GM18870 (cell line): Measurements from ENCODE around the gene NDRG2.

Experiments
- ATAC-seq: cut with Tn5 transposase; IDR thresholded peaks from one replicate; pipeline ENCODE4 v1.9.1; 2021; ENCODE audit warnings: moderate library complexity; ENCODE audit not compliant: unreplicated experiment

NDRG2 gene

DNA sequence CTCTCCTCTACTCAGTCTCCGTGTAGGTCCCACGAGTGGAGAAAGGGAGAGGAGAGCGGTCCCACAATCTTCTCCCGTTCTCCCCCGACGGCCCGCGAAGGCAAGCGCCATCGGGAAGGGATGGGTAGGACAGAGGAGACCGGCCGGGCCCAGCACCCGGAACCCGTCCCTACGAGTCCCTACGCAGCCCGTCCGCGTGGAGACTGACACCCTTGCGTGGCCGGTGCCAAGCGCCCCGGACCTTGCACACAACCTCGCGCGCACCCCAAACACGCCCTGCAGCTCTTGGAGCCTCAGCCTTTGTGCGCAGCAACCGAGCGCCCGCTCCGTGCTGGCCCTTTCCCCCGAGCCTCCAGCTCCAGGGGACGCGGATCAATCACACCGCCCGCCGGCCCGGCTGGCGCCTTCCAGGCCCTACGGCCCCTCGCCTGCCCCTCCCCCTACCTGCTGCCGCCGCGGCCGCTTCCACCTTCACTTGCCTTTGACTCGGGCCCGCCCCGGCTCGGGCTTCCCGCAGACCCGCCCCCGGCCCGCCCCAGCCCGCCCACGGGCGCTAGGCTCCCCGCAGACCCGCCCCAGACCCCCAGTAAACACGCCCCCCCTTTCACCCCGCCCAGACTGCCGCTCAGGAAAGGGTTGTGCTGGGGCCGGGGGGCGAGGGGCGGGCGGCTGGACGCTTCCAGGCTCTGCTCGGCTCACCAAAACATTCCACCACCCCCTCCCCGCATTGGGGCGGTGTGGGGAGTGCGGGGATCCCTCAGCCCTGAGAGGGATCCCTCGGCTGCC is at the start of gene NDRG2:
NDRG2 (minus strand) TSS at position 477 of the 786 bp plus-strand sequence. CDS start 1,746 bp downstream, outside the sequence.
- no peak for ATAC-seq

DNA sequence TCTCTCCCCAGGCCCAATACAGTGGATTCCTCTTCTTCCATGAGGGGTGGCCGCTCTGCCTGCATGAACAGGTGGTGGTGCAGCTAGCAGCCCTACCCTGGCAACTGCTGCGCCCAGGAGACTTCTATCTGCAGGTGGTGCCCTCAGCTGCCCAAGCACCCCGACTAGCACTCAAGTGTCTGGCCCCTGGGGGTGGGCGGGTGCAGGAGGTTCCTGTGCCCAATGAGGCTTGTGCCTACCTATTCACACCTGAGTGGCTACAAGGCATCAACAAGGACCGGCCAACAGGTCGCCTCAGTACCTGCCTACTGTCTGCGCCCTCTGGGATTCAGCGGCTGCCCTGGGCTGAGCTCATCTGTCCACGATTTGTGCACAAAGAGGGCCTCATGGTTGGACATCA is 49.1 kb upstream of the NDRG2 start:
- no peak for ATAC-seq

DNA sequence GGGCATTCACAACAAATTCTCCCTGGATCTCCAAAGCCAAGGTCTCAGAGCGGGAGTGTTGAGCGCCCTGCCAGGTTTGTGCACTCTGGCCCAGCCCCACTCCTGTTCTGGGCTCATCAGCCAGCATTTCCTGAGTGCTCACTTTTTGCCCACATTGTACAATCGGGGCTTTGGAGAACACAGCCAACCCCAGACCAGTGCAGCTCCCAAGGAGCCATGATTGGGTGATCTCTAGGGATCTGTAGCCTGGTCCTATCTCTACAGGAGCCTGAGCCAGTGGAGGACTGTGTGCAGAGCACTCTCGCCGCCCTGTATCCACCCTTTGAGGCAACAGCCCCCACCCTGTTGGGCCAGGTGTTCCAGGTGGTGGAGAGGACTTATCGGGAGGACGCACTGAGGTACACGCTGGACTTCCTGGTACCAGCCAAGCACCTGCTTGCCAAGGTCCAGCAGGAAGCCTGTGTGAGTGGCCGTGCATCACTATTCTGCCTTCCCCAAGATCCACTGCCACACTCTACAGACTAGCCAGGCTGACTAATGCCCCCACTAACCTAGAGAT is 48.0 kb upstream of the NDRG2 start:
- no peak for ATAC-seq

DNA sequence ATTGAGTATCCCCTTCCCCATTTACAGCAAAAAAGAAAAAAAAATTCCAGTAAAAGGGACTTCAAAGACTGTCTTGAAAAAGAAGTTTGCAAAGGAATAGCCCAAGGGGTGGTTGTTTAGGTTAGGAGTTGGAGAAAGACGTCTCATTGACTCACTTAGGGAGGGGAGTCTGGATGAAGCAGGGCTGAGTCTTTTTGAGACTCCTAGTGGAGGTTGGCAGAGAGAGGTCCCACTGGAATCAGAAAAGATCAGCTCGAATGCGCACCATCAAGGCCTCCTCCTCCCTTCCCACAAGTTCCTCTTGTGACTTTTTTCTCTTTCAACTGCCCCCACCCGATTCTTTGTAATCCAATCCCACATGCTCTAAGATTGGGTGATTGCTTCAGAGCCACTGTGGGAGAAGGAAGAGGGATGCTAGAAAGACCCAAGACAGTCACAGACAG is 47.2 kb upstream of the NDRG2 start:
- ATAC-seq: no peak

DNA sequence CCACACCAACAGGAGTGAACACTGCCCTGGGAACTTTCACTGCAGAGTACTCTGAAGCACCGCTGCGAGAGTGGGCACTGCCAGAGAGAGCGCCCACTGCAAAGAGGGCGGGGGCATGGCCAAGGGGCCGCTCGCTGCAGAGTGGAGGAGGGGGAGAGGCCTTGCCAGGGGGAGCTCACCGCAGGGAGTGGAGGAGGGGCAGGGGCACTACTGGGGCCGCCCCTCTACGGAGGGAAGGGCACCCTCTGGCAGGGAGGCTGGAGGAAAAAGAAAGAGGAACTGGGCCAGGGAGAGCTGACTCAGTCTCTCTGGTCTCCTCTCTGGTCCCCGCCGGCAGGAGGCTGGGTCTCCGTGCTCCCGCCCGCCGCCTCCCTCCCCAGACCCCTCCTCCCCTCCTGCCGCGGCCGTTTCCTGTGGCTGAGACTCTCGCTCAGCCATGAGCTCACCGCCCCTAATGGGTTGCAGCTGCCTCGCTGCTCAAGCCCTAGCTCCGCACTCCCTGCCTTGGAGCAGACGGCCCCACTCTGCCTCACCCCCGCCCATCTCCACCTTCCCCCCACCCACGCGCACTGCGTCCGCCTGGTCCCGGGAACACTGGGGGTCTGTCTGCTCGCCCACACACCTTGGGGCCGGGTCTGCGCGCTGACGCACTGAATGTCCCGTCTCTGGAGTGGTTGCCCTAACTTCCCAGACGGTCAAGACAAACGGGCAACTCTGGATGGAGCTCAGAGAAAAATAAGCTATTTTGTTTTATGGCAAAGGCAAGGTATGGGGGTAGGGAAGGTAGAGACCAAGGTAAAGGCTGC is 46.6 kb upstream of the NDRG2 start:
- peak; percentile 75 for ATAC-seq

DNA sequence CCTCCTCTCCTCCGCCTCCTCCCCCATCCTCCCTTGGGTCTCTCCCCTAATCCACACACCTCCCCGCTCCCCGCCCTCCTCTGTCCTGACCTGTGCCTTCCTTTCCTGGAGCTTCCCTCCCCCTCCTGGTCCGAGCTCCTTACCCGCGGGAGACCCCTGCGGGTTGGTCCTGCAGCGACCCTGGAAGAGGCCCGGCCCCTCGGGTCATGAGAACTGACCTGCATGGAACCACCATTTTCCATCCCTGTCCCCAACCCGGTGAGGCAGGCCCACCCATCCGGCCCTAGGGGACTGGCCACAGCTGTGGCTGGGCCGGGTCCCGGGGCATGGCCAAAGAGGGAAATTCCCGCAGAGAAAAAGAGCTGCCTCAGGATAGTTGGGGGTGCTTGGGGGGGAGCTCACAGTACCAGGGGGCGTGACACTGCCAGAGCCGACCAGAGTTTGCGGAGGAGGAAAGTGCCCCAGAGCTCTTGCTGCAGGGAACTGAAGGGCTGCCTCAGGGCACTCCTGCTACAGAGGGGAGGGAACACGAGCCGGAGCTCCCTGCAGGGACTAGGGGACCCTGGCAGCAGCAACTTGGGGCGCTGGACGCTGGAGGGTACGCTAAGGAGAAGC is 45.9 kb upstream of the NDRG2 start:
- peak; percentile 4 for ATAC-seq

DNA sequence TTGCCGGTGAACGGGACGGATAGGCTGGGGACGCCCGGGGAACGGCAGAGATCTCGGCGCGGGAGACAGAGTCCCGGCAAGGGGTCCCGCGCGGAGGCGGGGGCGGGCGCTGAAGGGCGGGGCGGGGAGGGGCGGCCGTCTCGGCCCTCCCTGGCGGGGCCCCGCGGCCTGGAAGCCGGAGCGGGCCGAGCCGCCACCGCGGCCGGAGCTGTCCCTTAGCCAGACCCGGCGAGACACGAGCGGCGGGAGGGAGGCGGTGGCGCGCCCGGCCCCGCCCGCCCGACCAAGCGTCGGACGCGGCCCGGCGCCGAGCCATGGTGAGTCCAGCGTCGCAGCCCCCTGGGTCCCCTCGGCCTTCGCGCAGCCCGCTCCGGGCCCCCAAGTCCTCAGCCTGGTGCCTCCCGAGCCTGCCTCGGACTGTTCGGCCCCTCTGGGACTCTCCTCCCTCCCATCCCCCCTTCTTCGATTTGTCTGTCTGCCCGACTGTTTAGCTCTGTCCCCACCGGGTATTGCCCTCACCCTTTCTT is 45.3 kb upstream of the NDRG2 start, which contains the start of gene ARHGEF40:
ARHGEF40 (plus strand) TSS at position 222 of the 527 bp plus-strand sequence; CDS start at position 315, 93 bp downstream.
- no peak for ATAC-seq

DNA sequence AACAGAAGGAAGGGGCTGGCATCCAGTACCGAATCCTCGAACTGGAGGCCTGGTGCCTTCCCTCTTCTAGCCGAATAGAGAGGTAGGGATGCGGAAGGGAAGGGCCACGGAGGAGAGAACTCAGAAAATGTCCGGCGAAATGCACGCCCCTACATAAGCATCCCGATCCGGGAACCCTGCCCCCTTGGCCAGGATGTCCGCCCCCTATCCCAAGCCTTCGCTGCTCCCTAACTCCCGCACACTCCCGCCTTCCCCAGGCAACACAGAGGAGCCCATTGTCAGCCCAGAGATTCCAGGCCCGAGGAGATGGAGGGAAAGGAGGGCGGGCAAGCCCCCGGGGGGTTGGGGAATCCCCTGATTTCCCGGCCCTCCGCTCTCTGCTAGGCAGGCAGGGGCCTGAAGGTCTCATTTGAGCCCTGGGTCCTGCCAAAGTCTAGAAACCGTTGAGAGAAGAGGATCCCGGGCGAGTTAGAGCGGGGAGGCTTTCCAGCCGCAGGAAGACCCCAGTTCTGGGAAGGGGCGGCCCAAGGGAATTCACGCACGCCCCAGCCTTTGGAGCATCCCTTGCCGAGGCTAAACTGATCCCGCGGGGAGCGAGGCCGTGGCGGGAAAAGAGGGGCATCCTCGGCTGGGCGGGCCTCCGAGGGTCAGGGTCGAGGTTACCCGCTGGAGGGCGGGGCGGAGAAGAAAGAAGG is 44.7 kb upstream of the NDRG2 start:
- no peak for ATAC-seq

DNA sequence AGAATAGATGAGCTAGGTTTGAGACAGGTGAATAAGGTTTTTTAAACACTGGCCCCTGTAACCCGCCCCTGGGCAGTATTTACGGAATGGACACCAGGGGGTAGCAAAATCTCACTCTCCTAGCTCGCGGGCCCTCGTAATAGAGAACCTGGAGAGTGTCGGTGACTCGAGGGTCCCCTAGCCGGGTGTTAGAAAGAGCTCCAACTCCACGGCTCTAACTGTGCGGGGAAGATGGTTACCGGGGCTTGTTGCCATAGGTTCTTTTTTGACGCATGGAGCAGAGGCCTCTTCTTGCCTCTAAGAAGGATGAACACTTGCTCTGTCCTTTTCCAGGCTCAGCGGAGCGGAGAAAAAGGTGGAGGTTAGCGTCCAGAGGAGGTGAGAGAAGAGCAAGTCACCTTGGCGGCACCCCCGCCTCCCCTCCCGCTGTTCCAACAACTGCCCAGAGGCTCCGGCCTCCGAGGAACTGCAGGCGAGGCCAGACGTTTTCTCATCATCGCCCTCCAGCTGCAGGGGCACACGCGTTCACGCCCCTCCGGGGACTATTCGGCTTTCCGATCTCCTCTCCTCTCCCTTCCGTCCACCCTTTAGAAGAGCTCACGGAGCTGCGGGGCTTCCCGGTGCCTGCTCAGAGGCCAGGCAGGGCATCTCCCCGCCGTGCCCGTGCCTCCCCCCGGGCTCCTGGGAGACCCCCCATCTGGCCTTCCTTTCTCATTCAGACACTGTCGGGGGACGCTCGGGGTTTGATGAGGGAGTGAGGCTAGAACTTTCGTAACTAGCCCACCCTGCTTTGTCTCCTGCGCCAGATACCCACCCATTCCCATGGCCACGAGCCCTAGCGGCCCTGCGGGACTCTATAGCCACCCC is 43.9 kb upstream of the NDRG2 start:
- peak; percentile 33 for ATAC-seq

DNA sequence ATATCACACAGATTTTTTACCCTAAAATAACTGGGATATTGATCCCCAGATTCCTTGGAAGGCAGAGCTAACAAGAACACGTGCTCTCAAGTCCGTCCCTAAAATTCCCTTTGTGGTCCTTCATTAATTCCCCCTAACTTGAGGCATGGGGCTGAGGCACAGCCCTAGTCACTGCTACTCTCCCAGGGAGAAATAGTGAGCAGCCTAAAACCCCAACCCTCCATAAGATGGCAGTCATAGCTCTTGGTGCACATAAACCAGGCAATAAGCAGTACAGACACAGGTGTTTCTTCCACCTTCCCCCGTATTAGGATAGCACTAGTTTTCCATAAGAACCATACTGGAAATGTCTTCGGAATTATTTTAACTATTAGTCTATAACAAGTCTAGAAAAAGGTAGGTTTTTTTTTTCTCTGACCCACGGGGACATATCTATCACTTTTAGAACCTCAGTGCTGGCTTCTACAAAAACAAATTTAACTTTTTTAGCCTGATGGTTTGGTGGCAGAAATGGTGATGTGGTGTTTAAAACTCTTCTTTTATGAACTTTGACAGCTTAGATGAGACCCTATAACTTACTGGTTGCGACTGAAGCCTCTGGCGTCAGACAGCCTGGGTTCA is 42.1 kb upstream of the NDRG2 start:
- ATAC-seq: no peak

DNA sequence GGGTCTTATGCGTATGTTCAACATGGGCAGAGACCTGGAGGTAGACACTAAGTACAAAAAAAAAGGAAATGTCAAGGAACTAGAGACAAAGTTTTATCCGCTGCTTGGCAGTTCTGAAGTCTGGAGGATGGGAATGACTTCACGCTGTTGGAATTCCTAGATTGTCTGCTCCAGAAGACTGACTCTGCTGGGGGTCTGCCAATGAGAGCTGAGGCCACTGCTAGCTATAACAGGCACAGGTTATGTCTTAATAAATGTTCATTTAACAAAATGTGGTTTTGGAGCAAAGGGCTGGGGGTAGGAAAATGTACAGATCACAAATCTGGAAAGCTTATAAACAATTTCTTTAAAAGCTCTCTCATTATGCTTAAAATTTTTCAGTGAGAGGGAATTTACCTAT is 38.6 kb upstream of the NDRG2 start:
- no peak for ATAC-seq

DNA sequence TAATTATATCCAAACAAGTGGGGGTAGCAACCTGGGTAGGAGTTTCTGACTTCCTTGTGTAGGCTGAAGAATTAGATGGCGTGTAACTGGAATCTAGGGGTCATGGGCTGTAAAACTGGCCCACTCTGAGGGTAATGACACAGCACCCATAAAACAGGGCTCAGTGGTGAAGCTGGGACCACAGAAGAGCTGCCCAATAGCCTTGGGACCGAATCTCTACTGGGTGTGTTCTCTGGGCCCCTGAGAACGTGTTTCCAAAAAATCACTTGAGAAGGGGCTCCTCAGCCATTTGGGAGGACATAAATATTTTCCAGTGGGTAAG is 36.4 kb upstream of the NDRG2 start:
- no peak for ATAC-seq

DNA sequence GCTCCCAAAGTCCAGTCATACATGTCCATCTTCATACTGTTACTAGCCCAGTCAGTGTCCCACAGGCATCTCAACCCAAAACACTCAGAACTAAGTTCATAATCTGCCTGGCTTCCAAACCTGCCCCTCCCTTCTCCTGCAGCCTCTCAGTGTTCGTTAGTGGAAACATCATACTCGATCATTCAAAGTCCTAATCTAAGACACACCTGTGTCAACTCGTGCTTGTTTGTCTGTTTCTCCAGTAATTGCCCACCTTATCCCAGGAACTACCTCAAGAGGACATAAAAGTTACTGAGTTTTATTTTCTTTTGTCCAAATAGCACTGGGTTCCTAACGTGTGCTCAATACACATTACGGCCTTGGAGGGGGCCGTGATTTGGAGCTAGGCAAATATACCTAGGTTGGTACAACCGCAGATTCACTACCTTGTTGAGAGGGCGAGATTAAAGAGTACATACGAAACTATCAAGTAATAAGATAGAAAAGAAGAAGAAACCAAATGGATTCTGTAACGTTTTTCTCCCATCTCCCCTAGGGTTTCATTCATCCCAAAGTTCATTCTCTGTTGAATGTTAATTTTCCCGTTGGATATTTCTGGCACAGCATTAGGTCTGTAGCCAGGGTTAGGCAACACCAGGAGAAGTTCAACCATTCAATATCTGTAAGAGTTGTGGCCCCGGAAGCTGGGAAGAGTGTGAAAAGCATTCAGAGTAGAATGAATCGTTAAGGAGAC is 35.9 kb upstream of the NDRG2 start:
- no peak for ATAC-seq

DNA sequence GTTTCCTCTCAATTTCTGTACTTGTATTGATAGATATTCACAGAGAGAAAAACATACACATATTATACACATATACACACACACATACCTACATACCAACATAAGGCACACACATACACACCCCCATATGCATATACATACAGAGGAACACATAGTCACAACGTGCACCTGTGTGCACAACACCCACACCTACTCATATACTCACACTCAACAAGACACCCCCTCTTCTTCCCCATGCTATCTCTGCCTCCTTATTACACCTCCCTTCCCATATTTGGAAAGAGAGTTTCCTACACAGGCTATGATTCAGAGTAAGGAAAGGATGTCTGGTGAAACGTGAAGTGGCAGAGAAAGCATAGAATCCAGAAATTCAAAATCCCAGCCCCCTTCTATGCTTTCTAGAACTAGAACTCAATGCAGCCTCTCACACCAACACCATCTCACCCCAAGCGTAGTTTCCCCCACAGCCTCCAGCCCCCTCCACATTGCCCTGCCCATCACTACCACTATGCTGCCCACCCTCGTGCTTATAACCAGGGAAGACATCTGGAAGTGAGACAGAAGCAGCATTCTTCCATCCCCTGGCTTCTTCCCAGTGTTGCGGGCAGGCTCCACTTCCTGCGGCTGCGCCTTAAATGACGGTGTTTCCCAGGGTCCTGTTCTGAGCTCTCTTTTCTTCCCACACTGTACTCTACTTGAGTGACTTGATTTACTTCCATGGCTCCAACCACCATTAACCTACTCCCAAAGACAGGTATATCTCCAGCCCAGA is 35.2 kb upstream of the NDRG2 start:
- ATAC-seq: no peak

DNA sequence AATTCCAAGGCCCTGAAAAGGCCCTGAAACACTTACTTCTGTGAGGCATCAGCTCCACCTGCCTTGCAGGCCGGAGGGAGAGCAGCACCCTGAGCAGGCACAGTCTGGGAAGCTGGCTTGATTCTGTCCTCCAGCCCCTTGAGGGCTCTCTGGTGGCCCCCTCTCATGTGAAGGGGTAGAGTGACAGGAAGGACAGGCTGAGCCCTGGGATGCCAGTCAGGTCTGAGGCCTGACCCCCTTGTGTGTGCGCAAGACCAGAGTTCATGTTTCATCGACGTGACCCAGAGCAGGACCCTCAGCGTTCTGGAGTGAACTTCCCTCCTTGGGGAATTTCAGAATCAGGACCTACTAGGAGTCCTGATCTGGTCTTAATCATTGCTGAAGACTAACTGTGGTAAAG is 34.0 kb upstream of the NDRG2 start:
- no peak for ATAC-seq

DNA sequence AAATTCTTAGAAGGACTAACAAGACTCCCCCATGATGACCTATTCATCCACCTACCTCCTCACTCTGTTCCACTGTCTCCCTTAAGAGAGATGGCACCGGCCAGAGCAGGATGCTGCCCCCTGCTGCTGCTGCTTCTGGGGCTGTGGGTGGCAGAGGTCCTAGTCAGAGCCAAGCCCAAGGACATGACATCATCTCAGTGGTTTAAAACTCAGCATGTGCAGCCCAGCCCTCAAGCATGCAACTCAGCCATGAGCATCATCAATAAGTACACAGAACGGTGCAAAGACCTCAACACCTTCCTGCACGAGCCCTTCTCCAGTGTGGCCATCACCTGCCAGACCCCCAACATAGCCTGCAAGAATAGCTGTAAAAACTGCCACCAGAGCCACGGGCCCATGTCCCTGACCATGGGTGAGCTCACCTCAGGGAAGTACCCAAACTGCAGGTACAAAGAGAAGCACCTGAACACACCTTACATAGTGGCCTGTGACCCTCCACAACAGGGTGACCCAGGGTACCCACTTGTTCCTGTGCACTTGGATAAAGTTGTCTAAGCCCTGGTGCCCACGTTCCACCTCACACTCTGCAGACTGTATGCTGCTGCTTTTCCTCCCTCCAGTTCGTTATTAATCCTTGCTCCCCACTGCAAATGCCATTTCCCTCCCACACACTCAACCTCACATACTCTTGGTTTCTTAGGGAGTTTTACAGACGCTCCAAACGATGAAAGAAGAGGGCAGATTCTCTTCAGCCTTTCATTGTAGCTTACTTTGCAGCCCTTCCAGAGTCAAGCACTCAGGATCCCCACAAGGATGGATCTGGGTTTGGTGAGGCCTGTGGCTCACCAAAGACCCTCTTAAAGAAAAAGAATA is 33.2 kb upstream of the NDRG2 start, which contains the start of gene RNASE8:
RNASE8 (plus strand) TSS at position 20 of the 873 bp plus-strand sequence; CDS start at position 91, 71 bp downstream.
- no peak for ATAC-seq
